Stimulated activated CD4-positive, alpha-beta T cell treated with anti-CD3 and anti-CD28 coated beads, Interleukin-2, amount 100 ng/mL, for 24 hours (primary cell): ENCODE data around the gene LCP2.

Source experiments
- DNase-seq, 2 donors: peaks; one replicate each; pipeline ENCODE4 v3.0.0-alpha.2; 2020

The LCP2 gene

DNA sequence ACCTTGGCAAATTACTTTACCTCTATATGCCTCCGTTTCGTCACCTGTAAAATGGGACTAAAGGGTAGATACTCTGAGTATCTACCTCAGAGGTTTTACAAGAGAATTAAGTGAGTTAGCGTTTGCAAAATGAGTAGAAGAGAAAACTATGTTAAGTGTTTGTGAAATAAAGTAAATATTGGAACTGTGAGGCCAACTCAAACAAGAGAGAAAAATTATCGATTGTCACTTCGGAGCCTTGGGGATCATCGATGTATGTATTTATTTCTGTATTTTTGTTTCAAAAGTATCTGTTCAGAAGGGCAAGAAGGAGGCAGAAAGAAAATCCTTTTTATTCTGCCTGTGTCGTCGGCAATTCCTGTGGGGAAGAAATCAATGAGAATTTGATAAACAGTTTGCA, 90.6 kb downstream of the LCP2 start:
- no peak for DNase-seq

DNA sequence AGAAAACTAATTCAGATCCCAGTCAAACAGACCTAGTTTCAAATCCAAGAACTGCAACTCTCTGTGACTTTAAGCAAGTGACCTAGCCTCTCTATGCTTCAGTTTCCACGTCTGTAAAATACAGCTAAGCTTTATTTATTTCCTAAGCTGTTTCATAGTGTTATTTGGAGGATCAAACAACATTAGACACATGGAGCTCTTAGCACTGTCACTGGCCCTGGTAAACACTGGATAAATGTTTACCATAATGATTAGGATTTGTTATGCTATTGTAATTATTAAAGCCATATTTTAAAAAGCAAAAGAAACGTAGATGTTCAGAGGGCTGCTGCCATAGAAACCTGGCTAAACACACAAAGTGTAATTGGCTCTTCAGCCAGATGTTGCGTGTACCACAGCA, 91.4 kb downstream of the LCP2 start:
- no peak for DNase-seq

DNA sequence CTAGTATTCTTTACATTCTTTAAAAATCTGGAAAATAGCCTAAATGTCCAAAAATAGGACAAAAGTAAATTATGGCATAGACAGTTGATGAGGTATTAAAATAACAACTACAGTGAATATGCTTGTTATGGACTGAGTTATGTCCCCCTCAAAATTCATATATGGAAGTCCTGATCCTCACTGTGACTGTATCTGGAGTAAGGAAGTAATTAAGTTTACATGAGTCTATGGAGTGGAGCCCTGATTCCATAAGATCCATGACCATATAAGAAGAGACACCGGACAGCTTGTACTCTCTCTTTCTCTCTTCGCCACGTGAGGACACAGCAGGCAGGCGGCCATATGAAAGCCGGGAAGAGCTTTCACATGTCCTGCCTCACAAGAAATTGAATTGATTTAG, 93.4 kb downstream of the LCP2 start:
- DNase-seq = no peak

DNA sequence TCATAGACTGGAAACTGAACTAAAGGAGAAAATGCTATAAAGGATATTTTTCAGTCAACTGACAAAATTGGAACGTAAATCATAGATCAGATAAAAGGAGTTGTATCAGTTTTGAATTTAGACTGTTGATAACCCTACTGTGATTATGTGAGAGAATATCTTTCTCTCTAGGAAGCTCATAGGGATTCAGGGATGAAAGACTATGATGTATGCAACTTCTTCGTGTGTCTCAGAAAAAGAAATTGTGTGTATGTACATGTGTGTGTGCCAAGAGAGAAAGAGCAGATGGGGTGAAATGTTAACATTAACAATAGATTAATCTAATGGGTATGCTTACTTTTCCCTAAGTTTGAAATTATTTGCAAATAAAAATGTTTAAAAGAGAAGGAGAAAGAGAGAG, 95.5 kb downstream of the LCP2 start:
- no peak for DNase-seq

DNA sequence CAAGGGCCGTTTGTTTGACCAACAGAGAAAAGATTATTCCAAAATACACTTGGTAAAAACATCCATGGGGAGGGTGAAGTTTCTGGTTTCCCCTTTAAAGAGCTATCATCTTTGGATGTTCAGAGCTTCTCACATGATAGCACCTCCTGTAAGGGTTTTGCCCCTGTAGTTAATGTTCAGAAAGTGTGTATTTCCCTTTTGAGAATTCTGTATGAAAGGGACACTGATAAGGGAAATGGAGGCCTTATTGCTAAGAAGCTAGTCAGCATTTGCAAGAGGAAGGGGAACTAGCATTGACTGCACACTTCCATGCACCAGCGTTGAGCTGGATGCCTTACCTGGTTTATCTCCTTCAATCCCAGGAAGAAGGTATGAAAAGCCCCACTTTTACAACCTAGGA, 96.3 kb downstream of the LCP2 start:
- DNase-seq = no peak

DNA sequence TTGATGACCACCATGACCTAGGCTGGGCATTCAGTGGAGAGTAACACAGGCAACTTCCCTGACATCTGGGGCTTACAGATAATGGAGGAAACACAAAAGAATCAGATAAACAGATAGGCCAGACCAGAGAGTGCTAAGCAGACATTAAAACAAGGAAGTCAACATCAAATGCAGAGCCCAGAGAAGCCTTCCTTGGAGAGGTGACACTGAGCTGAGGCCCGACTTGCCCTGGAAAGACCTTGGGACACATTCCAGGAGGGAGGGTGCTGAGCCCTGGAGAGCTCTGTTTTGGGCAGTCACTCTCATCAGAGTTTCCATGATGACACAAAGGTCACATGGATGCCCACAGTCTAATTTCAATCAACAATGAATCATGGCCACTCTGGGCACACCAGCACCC, 96.7 kb downstream of the LCP2 start:
- no peak for DNase-seq
